Measurements from ENCODE around the gene TNFRSF13B. TPM values are rescaled to one million over a fixed set of nuclear protein-coding genes. Genes with fewer than 3 reads are reported as not detected.

The TNFRSF13B gene
- total and polyA plus RNA-seq, 2 experiments from 2014 or later = 0.24 TPM; not detected in 1

DNA sequence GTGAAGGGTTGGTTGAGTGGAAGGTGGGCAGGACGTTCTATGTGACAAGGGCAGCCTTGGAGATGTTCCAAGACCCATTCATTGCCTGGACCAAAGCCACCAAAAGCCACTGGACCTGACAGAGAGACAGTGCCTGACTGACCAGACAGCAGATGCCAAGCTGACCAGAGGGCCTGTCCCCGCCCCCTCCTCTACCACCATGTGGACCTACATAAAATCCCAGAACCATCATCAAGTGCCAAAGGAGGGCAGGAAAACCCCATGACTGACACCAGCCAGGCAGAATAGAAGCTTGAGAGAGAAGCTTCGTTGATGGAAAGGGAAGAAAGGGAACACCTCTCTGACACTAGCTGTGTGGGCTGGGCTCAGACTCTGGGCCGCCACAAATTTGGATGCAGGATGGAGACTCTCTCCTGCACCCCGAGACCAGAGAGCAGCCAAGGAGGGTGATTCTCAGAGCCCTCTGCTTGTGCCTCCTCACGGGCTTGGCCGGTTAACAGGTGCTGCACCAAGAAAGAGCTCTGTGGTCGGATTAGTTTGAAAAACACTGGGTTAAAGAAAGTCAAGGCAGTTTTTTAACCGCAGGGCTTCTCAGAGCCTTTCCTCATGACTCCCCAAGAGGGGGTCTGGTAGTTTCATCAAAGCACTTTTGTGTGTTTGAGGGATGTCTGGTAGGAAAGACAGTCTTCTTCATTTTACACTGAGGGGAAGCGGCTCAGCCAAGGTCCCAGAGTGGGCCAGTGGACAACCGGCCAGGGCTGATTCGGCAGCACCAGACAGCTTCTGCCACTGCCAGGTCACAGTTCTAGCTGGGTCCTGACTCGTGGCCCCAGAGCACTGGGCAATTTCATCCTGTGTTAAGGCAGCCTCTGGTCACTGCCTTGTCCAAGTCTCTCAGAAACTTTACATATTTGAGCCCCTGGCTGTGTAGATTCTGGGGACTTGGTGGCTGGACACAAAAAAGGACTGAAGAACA is 1.7 kb downstream of the TNFRSF13B start:
- Mint-ChIP-seq H3K9me3 (no peaks in the 10 kb centered on the region; the same call in 2 of the 3 replicates), H3K27me3 (ENCODE audit: insufficient read depth, low read depth, poor library complexity) (peaks cover 6% of the 10 kb centered on the region), H3K4me3 (no peak overlapping the region), H3K36me3 (ENCODE audit: low read depth) (no peaks in the 10 kb centered on the region), H3K27ac (no peak overlapping the region), H3K4me1 (peaks cover 5% of the 10 kb centered on the region; the same call in 2 of the 3 replicates)
- 0 out of 2 replicates have a peak overlapping the region, but pooled peaks have one; percentile 7 for H2AFZ ChIP-seq
- no peak for TF ChIP-seq POLR2AphosphoS5 (IDR thresholded peaks at IDR 0.05; ENCODE audit: low read depth)
- no peak for TF ChIP-seq CREB1 (CRISPR knock-in tag; IDR thresholded peaks at IDR 0.05; ENCODE audit: low read depth)
- no peak for TF ChIP-seq STAT1 (IDR thresholded peaks at IDR 0.05; ENCODE audit: unreplicated experiment)
- ATAC-seq (no peak), DNase-seq (ENCODE audit: low spot score) (no peak)
- H3K27me3 ChIP-seq (ENCODE audit: insufficient read depth) = no peaks in the 10 kb centered on the region
- H3K27ac ChIP-seq (ENCODE audit: low read depth) = no peak overlapping the region
- H3K36me3 ChIP-seq (ENCODE audit: insufficient read depth) = no peaks in the 10 kb centered on the region
- H3K4me2 ChIP-seq = no peak overlapping the region
- no peak overlapping the region for H3K4me3 ChIP-seq
- H3K4me1 ChIP-seq (ENCODE audit: insufficient read depth) = no peaks in the 10 kb centered on the region
- H3F3A ChIP-seq (replicated peaks; ENCODE audit: low read depth) = no peaks in the 10 kb centered on the region
- no peaks in the 10 kb centered on the region for H4K20me1 ChIP-seq (replicated peaks; ENCODE audit: insufficient read depth)
- H3K79me2 ChIP-seq (replicated peaks; ENCODE audit: insufficient read depth) = no peaks in the 10 kb centered on the region
- H3K9me2 ChIP-seq (ENCODE audit: insufficient read depth) = no peaks in the 10 kb centered on the region

DNA sequence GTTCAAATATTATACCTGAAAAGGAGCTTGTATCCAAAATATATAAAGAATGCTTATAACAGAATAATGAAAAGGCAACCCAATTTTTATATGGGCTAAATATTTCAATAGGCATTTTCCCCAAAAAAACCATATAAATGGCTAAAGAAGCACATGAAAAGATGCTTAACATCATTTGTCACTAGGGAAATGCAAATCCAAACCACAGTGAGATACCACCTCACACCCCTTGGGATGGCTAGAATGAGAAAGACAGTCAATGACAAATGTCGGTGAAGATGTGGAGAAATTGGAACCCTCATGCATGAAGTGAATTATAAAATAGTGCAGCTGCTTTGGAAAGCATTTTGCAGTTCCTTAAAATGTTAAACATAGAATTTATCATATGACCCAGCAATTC is 3.1 kb downstream of the TNFRSF13B start:
- Mint-ChIP-seq H3K27ac (no peak overlapping the region), H3K9me3 (peaks cover 2% of the 10 kb centered on the region; the same call in 1 of the 3 replicates), H3K4me3 (no peak overlapping the region), H3K27me3 (ENCODE audit: insufficient read depth, low read depth, poor library complexity) (peaks cover 9% of the 10 kb centered on the region), H3K36me3 (ENCODE audit: low read depth) (no peaks in the 10 kb centered on the region; the same call in 2 of the 3 replicates), H3K4me1 (peaks cover 5% of the 10 kb centered on the region; the same call in 2 of the 3 replicates)
- Histone ChIP-seq H3K27ac (ENCODE audit: low read depth) (no peak overlapping the region), H3K36me3 (ENCODE audit: insufficient read depth) (no peaks in the 10 kb centered on the region), H3K4me1 (ENCODE audit: insufficient read depth) (no peaks in the 10 kb centered on the region), H2AFZ (no peak overlapping the region), H4K20me1 (replicated peaks; ENCODE audit: insufficient read depth) (no peaks in the 10 kb centered on the region), H3K79me2 (replicated peaks; ENCODE audit: insufficient read depth) (no peaks in the 10 kb centered on the region), H3K4me2 (no peak overlapping the region), H3F3A (replicated peaks; ENCODE audit: low read depth) (no peaks in the 10 kb centered on the region), H3K4me3 (no peak overlapping the region), H3K9me2 (ENCODE audit: insufficient read depth) (no peaks in the 10 kb centered on the region), H3K27me3 (ENCODE audit: insufficient read depth) (no peaks in the 10 kb centered on the region)
- no peak for DNase-seq (ENCODE audit: low spot score)
- ATAC-seq = no peak
- TF ChIP-seq, protein P1, sequence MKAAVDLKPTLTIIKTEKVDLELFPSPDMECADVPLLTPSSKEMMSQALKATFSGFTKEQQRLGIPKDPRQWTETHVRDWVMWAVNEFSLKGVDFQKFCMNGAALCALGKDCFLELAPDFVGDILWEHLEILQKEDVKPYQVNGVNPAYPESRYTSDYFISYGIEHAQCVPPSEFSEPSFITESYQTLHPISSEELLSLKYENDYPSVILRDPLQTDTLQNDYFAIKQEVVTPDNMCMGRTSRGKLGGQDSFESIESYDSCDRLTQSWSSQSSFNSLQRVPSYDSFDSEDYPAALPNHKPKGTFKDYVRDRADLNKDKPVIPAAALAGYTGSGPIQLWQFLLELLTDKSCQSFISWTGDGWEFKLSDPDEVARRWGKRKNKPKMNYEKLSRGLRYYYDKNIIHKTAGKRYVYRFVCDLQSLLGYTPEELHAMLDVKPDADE (IDR thresholded peaks at IDR 0.05) = no peak
- TF ChIP-seq JUNB (IDR thresholded peaks at IDR 0.05; ENCODE audit: unreplicated experiment) (no peak), EZH2 (IDR thresholded peaks at IDR 0.05; ENCODE audit: low read depth, unreplicated experiment) (no peak), POLR2AphosphoS5 (IDR thresholded peaks at IDR 0.05; ENCODE audit: low read depth) (no peak), STAT1 (IDR thresholded peaks at IDR 0.05; ENCODE audit: unreplicated experiment) (no peak), EZH2phosphoT487 (IDR thresholded peaks at IDR 0.05; ENCODE audit: unreplicated experiment) (no peak), ZNF331 (CRISPR knock-in tag; IDR thresholded peaks at IDR 0.05; ENCODE audit: low read depth) (no peak), CREB1 (CRISPR knock-in tag; IDR thresholded peaks at IDR 0.05; ENCODE audit: low read depth) (no peak), ZNF114 (CRISPR knock-in tag; IDR thresholded peaks at IDR 0.05) (no peak)
- TF ChIP-seq, protein P2, sequence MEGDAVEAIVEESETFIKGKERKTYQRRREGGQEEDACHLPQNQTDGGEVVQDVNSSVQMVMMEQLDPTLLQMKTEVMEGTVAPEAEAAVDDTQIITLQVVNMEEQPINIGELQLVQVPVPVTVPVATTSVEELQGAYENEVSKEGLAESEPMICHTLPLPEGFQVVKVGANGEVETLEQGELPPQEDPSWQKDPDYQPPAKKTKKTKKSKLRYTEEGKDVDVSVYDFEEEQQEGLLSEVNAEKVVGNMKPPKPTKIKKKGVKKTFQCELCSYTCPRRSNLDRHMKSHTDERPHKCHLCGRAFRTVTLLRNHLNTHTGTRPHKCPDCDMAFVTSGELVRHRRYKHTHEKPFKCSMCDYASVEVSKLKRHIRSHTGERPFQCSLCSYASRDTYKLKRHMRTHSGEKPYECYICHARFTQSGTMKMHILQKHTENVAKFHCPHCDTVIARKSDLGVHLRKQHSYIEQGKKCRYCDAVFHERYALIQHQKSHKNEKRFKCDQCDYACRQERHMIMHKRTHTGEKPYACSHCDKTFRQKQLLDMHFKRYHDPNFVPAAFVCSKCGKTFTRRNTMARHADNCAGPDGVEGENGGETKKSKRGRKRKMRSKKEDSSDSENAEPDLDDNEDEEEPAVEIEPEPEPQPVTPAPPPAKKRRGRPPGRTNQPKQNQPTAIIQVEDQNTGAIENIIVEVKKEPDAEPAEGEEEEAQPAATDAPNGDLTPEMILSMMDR (conservative IDR thresholded peaks at IDR 0.05; ENCODE audit: low read depth in 2 of 2) = no peak
- TF ChIP-seq, protein P3, sequence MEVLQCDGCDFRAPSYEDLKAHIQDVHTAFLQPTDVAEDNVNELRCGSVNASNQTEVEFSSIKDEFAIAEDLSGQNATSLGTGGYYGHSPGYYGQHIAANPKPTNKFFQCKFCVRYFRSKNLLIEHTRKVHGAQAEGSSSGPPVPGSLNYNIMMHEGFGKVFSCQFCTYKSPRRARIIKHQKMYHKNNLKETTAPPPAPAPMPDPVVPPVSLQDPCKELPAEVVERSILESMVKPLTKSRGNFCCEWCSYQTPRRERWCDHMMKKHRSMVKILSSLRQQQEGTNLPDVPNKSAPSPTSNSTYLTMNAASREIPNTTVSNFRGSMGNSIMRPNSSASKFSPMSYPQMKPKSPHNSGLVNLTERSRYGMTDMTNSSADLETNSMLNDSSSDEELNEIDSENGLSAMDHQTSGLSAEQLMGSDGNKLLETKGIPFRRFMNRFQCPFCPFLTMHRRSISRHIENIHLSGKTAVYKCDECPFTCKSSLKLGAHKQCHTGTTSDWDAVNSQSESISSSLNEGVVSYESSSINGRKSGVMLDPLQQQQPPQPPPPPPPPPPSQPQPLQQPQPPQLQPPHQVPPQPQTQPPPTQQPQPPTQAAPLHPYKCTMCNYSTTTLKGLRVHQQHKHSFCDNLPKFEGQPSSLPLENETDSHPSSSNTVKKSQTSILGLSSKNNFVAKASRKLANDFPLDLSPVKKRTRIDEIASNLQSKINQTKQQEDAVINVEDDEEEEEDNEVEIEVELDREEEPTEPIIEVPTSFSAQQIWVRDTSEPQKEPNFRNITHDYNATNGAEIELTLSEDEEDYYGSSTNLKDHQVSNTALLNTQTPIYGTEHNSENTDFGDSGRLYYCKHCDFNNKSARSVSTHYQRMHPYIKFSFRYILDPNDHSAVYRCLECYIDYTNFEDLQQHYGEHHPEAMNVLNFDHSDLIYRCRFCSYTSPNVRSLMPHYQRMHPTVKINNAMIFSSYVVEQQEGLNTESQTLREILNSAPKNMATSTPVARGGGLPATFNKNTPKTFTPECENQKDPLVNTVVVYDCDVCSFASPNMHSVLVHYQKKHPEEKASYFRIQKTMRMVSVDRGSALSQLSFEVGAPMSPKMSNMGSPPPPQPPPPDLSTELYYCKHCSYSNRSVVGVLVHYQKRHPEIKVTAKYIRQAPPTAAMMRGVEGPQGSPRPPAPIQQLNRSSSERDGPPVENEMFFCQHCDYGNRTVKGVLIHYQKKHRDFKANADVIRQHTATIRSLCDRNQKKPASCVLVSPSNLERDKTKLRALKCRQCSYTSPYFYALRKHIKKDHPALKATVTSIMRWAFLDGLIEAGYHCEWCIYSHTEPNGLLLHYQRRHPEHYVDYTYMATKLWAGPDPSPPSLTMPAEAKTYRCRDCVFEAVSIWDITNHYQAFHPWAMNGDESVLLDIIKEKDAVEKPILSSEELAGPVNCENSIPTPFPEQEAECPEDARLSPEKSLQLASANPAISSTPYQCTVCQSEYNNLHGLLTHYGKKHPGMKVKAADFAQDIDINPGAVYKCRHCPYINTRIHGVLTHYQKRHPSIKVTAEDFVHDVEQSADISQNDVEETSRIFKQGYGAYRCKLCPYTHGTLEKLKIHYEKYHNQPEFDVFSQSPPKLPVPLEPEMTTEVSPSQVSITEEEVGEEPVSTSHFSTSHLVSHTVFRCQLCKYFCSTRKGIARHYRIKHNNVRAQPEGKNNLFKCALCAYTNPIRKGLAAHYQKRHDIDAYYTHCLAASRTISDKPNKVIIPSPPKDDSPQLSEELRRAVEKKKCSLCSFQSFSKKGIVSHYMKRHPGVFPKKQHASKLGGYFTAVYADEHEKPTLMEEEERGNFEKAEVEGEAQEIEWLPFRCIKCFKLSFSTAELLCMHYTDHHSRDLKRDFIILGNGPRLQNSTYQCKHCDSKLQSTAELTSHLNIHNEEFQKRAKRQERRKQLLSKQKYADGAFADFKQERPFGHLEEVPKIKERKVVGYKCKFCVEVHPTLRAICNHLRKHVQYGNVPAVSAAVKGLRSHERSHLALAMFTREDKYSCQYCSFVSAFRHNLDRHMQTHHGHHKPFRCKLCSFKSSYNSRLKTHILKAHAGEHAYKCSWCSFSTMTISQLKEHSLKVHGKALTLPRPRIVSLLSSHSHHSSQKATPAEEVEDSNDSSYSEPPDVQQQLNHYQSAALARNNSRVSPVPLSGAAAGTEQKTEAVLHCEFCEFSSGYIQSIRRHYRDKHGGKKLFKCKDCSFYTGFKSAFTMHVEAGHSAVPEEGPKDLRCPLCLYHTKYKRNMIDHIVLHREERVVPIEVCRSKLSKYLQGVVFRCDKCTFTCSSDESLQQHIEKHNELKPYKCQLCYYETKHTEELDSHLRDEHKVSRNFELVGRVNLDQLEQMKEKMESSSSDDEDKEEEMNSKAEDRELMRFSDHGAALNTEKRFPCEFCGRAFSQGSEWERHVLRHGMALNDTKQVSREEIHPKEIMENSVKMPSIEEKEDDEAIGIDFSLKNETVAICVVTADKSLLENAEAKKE (CRISPR knock-in tag; IDR thresholded peaks at IDR 0.05) = no peak
